H1 (cell line): ENCODE results near the gene SELPLG. TPM values are rescaled to one million over a fixed set of nuclear protein-coding genes. Genes with fewer than 3 reads are reported as not detected.

Experiments
- CTCF ChIA-PET: fragments of 300-600 bp; sonication (Branson Sonifier 250); formaldehyde crosslinking; loops from one replicate; lab custom pipeline; 2021; ENCODE audit not compliant: partially characterized antibody; lab: Charles Lee
- POLR2A ChIA-PET: fragments of 300-600 bp; sonication (Branson Sonifier 250); formaldehyde crosslinking; loops from one replicate; lab custom pipeline; 2021; ENCODE audit warnings: inconsistent platforms; ENCODE audit not compliant: partially characterized antibody; lab: Charles Lee
- DNase-seq, 2 experiments: peaks; one replicate each; pipeline versions ENCODE4 v3.0.0 to v3.0.0-alpha.2; 2010 to 2022; ENCODE audit warnings: low spot score in 2 of 2, low read depth in 1 of 2, mixed read lengths in 1 of 2
- FAIRE-seq: peaks from 2 replicates; lab custom pipeline; 2011; peaks lifted over from hg19 to GRCh38; lab: Jason Lieb, UNC
- H2AFZ ChIP-seq: 2 replicates; pipeline ENCODE4 v1.8.1; 2012; ENCODE audit warnings: low read length, inconsistent platforms
- H2AK5ac ChIP-seq: 2 replicates; pipeline ENCODE4 v1.6.1; 2013; ENCODE audit warnings: low read depth, low read length
- H2BK120ac ChIP-seq: replicated peaks from 2 replicates; pipeline ENCODE3; 2013; ENCODE audit warnings: low read depth, low read length, inconsistent platforms
- H2BK12ac ChIP-seq: 2 replicates; pipeline ENCODE4 v1.6.1; 2013; ENCODE audit warnings: low read depth, low read length
- H2BK15ac ChIP-seq: 2 replicates; pipeline ENCODE4 v1.6.1; 2013; ENCODE audit warnings: low read length
- H2BK20ac ChIP-seq: 2 replicates; pipeline ENCODE4 v1.6.1; 2013; ENCODE audit warnings: low read length
- H2BK5ac ChIP-seq: 2 replicates; pipeline ENCODE4 v1.6.1; 2013; ENCODE audit warnings: low read depth, low read length
- H3K14ac ChIP-seq: 2 replicates; pipeline ENCODE4 v1.6.1; 2013; ENCODE audit warnings: inconsistent platforms; ENCODE audit not compliant: insufficient read length
- H3K18ac ChIP-seq: 2 replicates; pipeline ENCODE4 v1.6.1; 2013; ENCODE audit warnings: low read length; ENCODE audit errors: extremely low read depth
- H3K23ac ChIP-seq: 2 replicates; pipeline ENCODE4 v1.6.1; 2013; ENCODE audit warnings: inconsistent platforms; ENCODE audit not compliant: insufficient read length
- H3K23me2 ChIP-seq: 2 replicates; pipeline ENCODE4 v1.6.1; 2013; ENCODE audit warnings: low read depth, low read length
- H3K27ac ChIP-seq: 2 replicates; pipeline ENCODE4 v1.6.1; 2011; ENCODE audit warnings: low read depth, low read length, inconsistent platforms
- H3K27me3 ChIP-seq, 4 experiments: replicated peaks in 1 of 4; 1 replicate in 1 of 4; 2 replicates in 3 of 4; pipeline versions ENCODE4 v1.6.1 to v1.8.1; 2011 to 2013; ENCODE audit warnings: low read length in 3 of 4, mild to moderate bottlenecking in 3 of 4, inconsistent platforms in 2 of 4, mixed read lengths in 2 of 4, moderate library complexity in 1 of 4; ENCODE audit not compliant: control insufficient read depth in 3 of 4, insufficient read depth in 3 of 4; ENCODE audit errors: extremely low read depth in 1 of 4
- H3K36me3 ChIP-seq, 4 experiments: 2 replicates each; pipeline versions ENCODE4 v1.6.1 to v1.8.1; 2011 to 2013; ENCODE audit warnings: mild to moderate bottlenecking in 4 of 4, low read length in 3 of 4, moderate library complexity in 2 of 4, control low read depth in 1 of 4, inconsistent platforms in 1 of 4; ENCODE audit not compliant: insufficient read depth in 4 of 4, control insufficient read depth in 2 of 4
- H3K4ac ChIP-seq: replicated peaks from 2 replicates; pipeline ENCODE3; 2013; ENCODE audit warnings: low read length, low read depth, mixed read lengths, inconsistent platforms; ENCODE audit not compliant: insufficient read length
- H3K4me1 ChIP-seq, 4 experiments: replicated peaks in 1 of 4; 1 replicate in 1 of 4; 2 replicates in 3 of 4; pipeline versions ENCODE4 v1.6.1 to v1.8.1; 2011 to 2013; ENCODE audit warnings: low read length in 3 of 4, inconsistent platforms in 2 of 4, mixed read lengths in 1 of 4; ENCODE audit not compliant: insufficient read depth in 4 of 4, control insufficient read depth in 3 of 4
- H3K4me2 ChIP-seq, 2 experiments: 2 replicates each; pipeline versions ENCODE4 v1.6.1 to v1.8.1; 2011 to 2013; ENCODE audit warnings: low read depth in 2 of 2, low read length in 2 of 2, control low read depth in 1 of 2, inconsistent platforms in 1 of 2, mild to moderate bottlenecking in 1 of 2; ENCODE audit not compliant: insufficient read depth in 1 of 2
- H3K4me3 ChIP-seq, 4 experiments: fragments of 200-600, 300-600 bp in 1 of 4; sonication (generic), shearing (Covaris generic), sonication (Bioruptor Twin) in 1 of 4; 2 replicates each; pipeline versions ENCODE4 v1.5.1 to v1.8.1; 2011 to 2016; ENCODE audit warnings: low read length in 4 of 4, low read depth in 3 of 4, control low read depth in 2 of 4, inconsistent platforms in 2 of 4, mild to moderate bottlenecking in 2 of 4, mixed read lengths in 1 of 4, moderate library complexity in 1 of 4; ENCODE audit not compliant: insufficient read depth in 2 of 4; ENCODE audit errors: extremely low read depth in 1 of 4
- H3K56ac ChIP-seq: replicated peaks from 2 replicates; pipeline ENCODE3; 2013; ENCODE audit warnings: low read depth, mild to moderate bottlenecking, mixed read lengths, low read length, inconsistent platforms; ENCODE audit not compliant: insufficient read length
- H3K79me1 ChIP-seq: 2 replicates; pipeline ENCODE4 v1.6.1; 2013; ENCODE audit warnings: low read depth, low read length, control low read depth
- H3K79me2 ChIP-seq, 2 experiments: 2 replicates each; pipeline versions ENCODE4 v1.6.1 to v1.8.1; 2012 to 2013; ENCODE audit warnings: low read length in 2 of 2, mild to moderate bottlenecking in 2 of 2, inconsistent platforms in 1 of 2; ENCODE audit not compliant: insufficient read depth in 2 of 2, control insufficient read depth in 1 of 2
- H3K9ac ChIP-seq, 4 experiments: replicated peaks in 1 of 4; 1 replicate in 1 of 4; 2 replicates in 3 of 4; pipeline versions ENCODE4 v1.6.1 to v1.8.1; 2011 to 2013; ENCODE audit warnings: low read depth in 3 of 4, low read length in 3 of 4, control low read depth in 2 of 4, mild to moderate bottlenecking in 2 of 4, moderate library complexity in 2 of 4, inconsistent platforms in 1 of 4; ENCODE audit errors: extremely low read depth in 1 of 4
- H3K9me3 ChIP-seq, 2 experiments: 2 replicates each; pipeline versions ENCODE4 v1.6.1 to v1.8.1; 2012 to 2013; ENCODE audit warnings: mild to moderate bottlenecking in 2 of 2, moderate library complexity in 2 of 2, control low read depth in 1 of 2, inconsistent platforms in 1 of 2, low read depth in 1 of 2, low read length in 1 of 2, mixed read lengths in 1 of 2; ENCODE audit not compliant: insufficient read depth in 2 of 2
- H4K20me1 ChIP-seq, 2 experiments: replicated peaks in 1 of 2; 2 replicates each; pipeline versions ENCODE3 to v1.8.1; 2011 to 2013; ENCODE audit warnings: inconsistent platforms in 2 of 2, low read length in 2 of 2, mild to moderate bottlenecking in 1 of 2; ENCODE audit not compliant: insufficient read depth in 2 of 2, control insufficient read depth in 1 of 2
- H4K5ac ChIP-seq: 2 replicates; pipeline ENCODE4 v1.6.1; 2013; ENCODE audit warnings: low read length, low read depth, mixed read lengths, inconsistent platforms; ENCODE audit not compliant: insufficient read length
- H4K8ac ChIP-seq: 2 replicates; pipeline ENCODE4 v1.8.0; 2013; ENCODE audit warnings: mild to moderate bottlenecking, moderate library complexity, low read length, inconsistent platforms; ENCODE audit not compliant: insufficient read depth; ENCODE audit errors: extremely low read depth
- H4K91ac ChIP-seq: replicated peaks from 2 replicates; pipeline ENCODE3; 2013; ENCODE audit warnings: low read length, mixed read lengths, inconsistent platforms; ENCODE audit not compliant: insufficient read length
- ASH2L ChIP-seq: fragments of 200-600, 300-600 bp; sonication (generic); IDR thresholded peaks from one replicate; pipeline ENCODE4 v1.7.1; 2017; ENCODE audit warnings: low read length
- CEBPB ChIP-seq: IDR thresholded peaks from 2 replicates; pipeline ENCODE4 v1.6.1; 2012; ENCODE audit warnings: low read depth, low read length
- polyA plus RNA-seq, 7 experiments: library from polyadenylated mRNA; depleted of rRNA in 3 of 7; stranded (reverse) in 5 of 7; unstranded in 2 of 7; fragments of >200 nt in 5 of 7; fragments of 200-250 nt in 2 of 7; gene quantifications; 1 replicate in 5 of 7; 2 replicates in 1 of 7; 4 replicates in 1 of 7; pipeline versions ENCODE4 v1.2.1 to v1.2.3, GENCODE V29; 2011 to 2013; ENCODE audit warnings: missing spikeins in 2 of 7, mixed read lengths in 2 of 7
- total RNA-seq: library from RNA; stranded (reverse); fragmentation: NEBNext Ultra II Directional; extraction: Animal tissue kit (Norgen Biotek cat#: 25700); gene quantifications from 2 replicates; pipeline ENCODE4 v1.2.1, GENCODE V29; 2021

Gene SELPLG
- total and polyA plus RNA-seq, 2 of the 8 experiments (the other 6 are each of a cell fraction or from before 2014, with no cell fraction given) = 0.18 TPM; not detected in 1

DNA sequence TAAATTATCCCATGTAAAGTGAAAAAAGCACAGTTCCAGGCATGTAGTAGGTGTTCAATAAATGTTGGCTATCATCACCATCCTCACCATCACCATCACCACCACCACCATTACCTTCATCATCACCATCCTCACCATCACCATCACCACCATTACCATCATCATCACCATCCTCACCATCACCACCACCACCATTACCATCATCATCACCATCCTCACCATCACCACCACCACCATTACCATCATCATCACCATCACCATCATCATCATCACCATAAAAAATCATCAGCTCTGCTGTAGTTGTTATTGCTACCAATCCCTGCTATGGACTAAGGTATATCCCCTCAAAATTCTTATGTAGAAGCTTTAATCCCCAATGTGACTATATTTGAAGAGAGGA is 56.2 kb downstream of the SELPLG start:
- no peaks in the 10 kb centered on the region for H3K36me3 ChIP-seq
- H3K4me1 ChIP-seq = no peaks in the 10 kb centered on the region
- no peak overlapping the region for H4K91ac ChIP-seq
- H2BK12ac ChIP-seq = no peak overlapping the region
- no peak overlapping the region for H3K27ac ChIP-seq
- no peak overlapping the region for H3K14ac ChIP-seq
- no peaks in the 10 kb centered on the region for H3K27me3 ChIP-seq
- H2AK5ac ChIP-seq = 0 out of 2 replicates have a peak overlapping the region, but pooled peaks have one; percentile 65
- POLR2A ChIA-PET = interaction anchor here (1.6 kb wide), 1 partner anchor 15 kb away, joined by 4 read pairs; no protein-coding TSS in a partner anchor
- no peak overlapping the region for H2AFZ ChIP-seq
- H3K4ac ChIP-seq = no peak overlapping the region
- H3K23me2 ChIP-seq = peaks cover 14% of the 10 kb centered on the region; the same call in 1 of the 2 replicates
- no peak overlapping the region for H3K4me2 ChIP-seq
- no peak overlapping the region for H3K56ac ChIP-seq
- no peak overlapping the region for H2BK15ac ChIP-seq
- no peak overlapping the region for H3K18ac ChIP-seq
- H3K23ac ChIP-seq = no peak overlapping the region
- peaks cover 0 to 6% of the 10 kb centered on the region in 2 experiments for H4K20me1 ChIP-seq
- no peaks in the 10 kb centered on the region for H3K79me2 ChIP-seq
- CTCF ChIA-PET = interaction anchor here (1.0 to 24.3 kb wide), 8 partner anchors 9 to 65 kb away, joined by 3 to 523 read pairs (median 5); no protein-coding TSS in a partner anchor
- no peak overlapping the region for H2BK5ac ChIP-seq
- H2BK20ac ChIP-seq = no peak overlapping the region
- FAIRE-seq (no peak), DNase-seq (no peak)
- H4K8ac ChIP-seq = no peak overlapping the region
- H2BK120ac ChIP-seq = no peak overlapping the region
- no peak overlapping the region for H4K5ac ChIP-seq
- no peak overlapping the region for H3K4me3 ChIP-seq
- H3K79me1 ChIP-seq = no peaks in the 10 kb centered on the region
- peaks cover 0 to 3% of the 10 kb centered on the region in 2 experiments; a peak in 1 of 4 replicates for H3K9me3 ChIP-seq
- no peak overlapping the region for H3K9ac ChIP-seq
- no peak for TF ChIP-seq CEBPB
- no peak for TF ChIP-seq ASH2L
